HCT116 (cell line): ENCODE results near the gene ANKRD10. TPM values are rescaled to one million over a fixed set of nuclear protein-coding genes. Genes with fewer than 3 reads are reported as not detected.

Experiments used
- ATAC-seq: fragments of 200-7000 bp; cut with Tn5 transposase; 2 replicates; pipeline ENCODE4 v1.9.1; 2020; ENCODE audit warnings: mild to moderate bottlenecking, moderate library complexity
- BruUV-seq: library from RNA; stranded (reverse); fragments of 400-500 nt; replicated peaks from 2 replicates; lab custom pipeline; 2021; lab: Mats Ljungman, UMichigan
- CTCF ChIA-PET: fragments of 300-600 bp; sonication (Branson Sonifier 250); formaldehyde crosslinking; loops from one replicate; lab custom pipeline; 2021; ENCODE audit warnings: antibody characterized with exemption; lab: Charles Lee
- POLR2A ChIA-PET: fragments of 300-600, 350-600 bp; sonication (Branson Sonifier 250); formaldehyde crosslinking; loops from one replicate; lab custom pipeline; 2021; ENCODE audit warnings: antibody characterized with exemption; lab: Charles Lee
- RAD21 ChIA-PET, 2 experiments: fragments of 300-600 bp; sonication (Branson Sonifier 250); formaldehyde crosslinking; loops; one replicate each; lab custom pipeline; 2023; ENCODE audit warnings: low total read pairs in 2 of 2; ENCODE audit not compliant: uncharacterized antibody in 2 of 2, unreplicated experiment in 2 of 2, low non-redundant PET in 1 of 2; lab: Charles Lee
- DNase-seq: peaks from one replicate; pipeline ENCODE4 v3.0.0-alpha.2; 2010; ENCODE audit warnings: low read depth, low spot score
- H2AFZ ChIP-seq: fragments of 200-600 bp; shearing (Covaris generic), sonication (generic); 2 replicates; pipeline ENCODE4 v1.6.1; 2017; ENCODE audit warnings: low read depth, mixed run types, mixed read lengths, antibody characterized with exemption, low read length; ENCODE audit not compliant: poor library complexity, severe bottlenecking
- H3K27ac ChIP-seq: 2 replicates; pipeline ENCODE4 v1.5.1; 2012; ENCODE audit warnings: low read depth, low read length
- H3K27me3 ChIP-seq: fragments of 200-600 bp; sonication (generic); 2 replicates; pipeline ENCODE4 v1.6.1; 2016; ENCODE audit warnings: mixed run types, low read length, mixed read lengths; ENCODE audit not compliant: insufficient read depth
- H3K36me3 ChIP-seq, 2 experiments: fragments of 200-500 bp in 1 of 2; fragments of 200-600 bp in 1 of 2; sonication (Bioruptor generic) in 1 of 2; sonication (generic) in 1 of 2; 2 replicates each; pipeline versions ENCODE4 v1.5.1 to v1.6.1; 2014 to 2016; ENCODE audit warnings: low read length in 2 of 2, inconsistent platforms in 1 of 2, mixed read lengths in 1 of 2, mixed run types in 1 of 2; ENCODE audit not compliant: insufficient read depth in 2 of 2, control insufficient read depth in 1 of 2
- H3K4me1 ChIP-seq, 2 experiments: fragments of 200-600 bp in 1 of 2; sonication (generic) in 1 of 2; 2 replicates each; pipeline versions ENCODE4 v1.5.1 to v1.6.1; 2012 to 2017; ENCODE audit warnings: low read length in 2 of 2, inconsistent platforms in 1 of 2, mild to moderate bottlenecking in 1 of 2, mixed read lengths in 1 of 2, mixed run types in 1 of 2, moderate library complexity in 1 of 2; ENCODE audit not compliant: insufficient read depth in 2 of 2, control insufficient read depth in 1 of 2
- H3K4me2 ChIP-seq: fragments of 200-600 bp; sonication (generic); 2 replicates; pipeline ENCODE4 v1.6.1; 2017; ENCODE audit warnings: mixed run types, low read length, mixed read lengths
- H3K4me3 ChIP-seq, 2 experiments: fragments of 200-600 bp in 1 of 2; sonication (generic) in 1 of 2; replicated peaks in 1 of 2; 2 replicates each; pipeline ENCODE4 v1.5.1; 2011 to 2016; ENCODE audit warnings: low read length in 2 of 2, control low read depth in 1 of 2, low read depth in 1 of 2, mild to moderate bottlenecking in 1 of 2, mixed read lengths in 1 of 2, mixed run types in 1 of 2
- H3K79me2 ChIP-seq: fragments of 200-600 bp; sonication (generic); 2 replicates; pipeline ENCODE4 v1.6.1; 2017; ENCODE audit warnings: mild to moderate bottlenecking, mixed run types, low read length, moderate library complexity, mixed read lengths; ENCODE audit not compliant: insufficient read depth
- H3K9ac ChIP-seq: fragments of 200-600 bp; sonication (generic); 2 replicates; pipeline ENCODE4 v1.6.1; 2016; ENCODE audit warnings: low read length, mixed read lengths
- H3K9me2 ChIP-seq: fragments of 200-600 bp; sonication (generic), shearing (Covaris generic); 2 replicates; pipeline ENCODE4 v1.6.1; 2017; ENCODE audit warnings: mixed run types, mild to moderate bottlenecking, moderate library complexity; ENCODE audit not compliant: insufficient read depth
- H3K9me3 ChIP-seq, 2 experiments: fragments of 200-500 bp in 1 of 2; fragments of 200-600 bp in 1 of 2; sonication (Bioruptor generic) in 1 of 2; sonication (generic) in 1 of 2; 2 replicates each; pipeline ENCODE4 v1.6.1; 2014 to 2017; ENCODE audit warnings: low read length in 2 of 2, mixed read lengths in 2 of 2, inconsistent platforms in 1 of 2, low read depth in 1 of 2, mild to moderate bottlenecking in 1 of 2, mixed run types in 1 of 2, moderate library complexity in 1 of 2; ENCODE audit not compliant: control insufficient read depth in 1 of 2, insufficient read depth in 1 of 2
- H4K20me1 ChIP-seq: fragments of 200-600 bp; sonication (generic), shearing (Covaris generic); 2 replicates; pipeline ENCODE4 v1.6.1; 2017; ENCODE audit warnings: mixed run types, mild to moderate bottlenecking, moderate library complexity; ENCODE audit not compliant: insufficient read depth
- CBX3 ChIP-seq: IDR thresholded peaks from 2 replicates; pipeline ENCODE4 v1.6.1; 2012; ENCODE audit warnings: low read depth
- ELF1 ChIP-seq: IDR thresholded peaks from 2 replicates; pipeline ENCODE4 v1.6.1; 2012; ENCODE audit warnings: low read depth, borderline replicate concordance
- EZH2 ChIP-seq: fragments of 200-600 bp; sonication (generic); IDR thresholded peaks from 2 replicates; pipeline ENCODE4 v1.6.1; 2017; ENCODE audit warnings: antibody characterized with exemption, mixed run types
- JUND ChIP-seq: IDR thresholded peaks from 2 replicates; pipeline ENCODE4 v1.6.1; 2012
- SIN3A ChIP-seq: IDR thresholded peaks from 2 replicates; pipeline ENCODE4 v1.6.1; 2012; ENCODE audit warnings: low read depth
- SP1 ChIP-seq: IDR thresholded peaks from 2 replicates; pipeline ENCODE4 v1.6.1; 2012; ENCODE audit warnings: low read depth
- SRF ChIP-seq: IDR thresholded peaks from 2 replicates; pipeline ENCODE4 v1.6.1; 2012; ENCODE audit warnings: low read depth
- TCF7L2 ChIP-seq: IDR thresholded peaks from 2 replicates; pipeline ENCODE4 v1.7.0; 2011; ENCODE audit warnings: borderline replicate concordance, inconsistent platforms; ENCODE audit not compliant: insufficient read depth, insufficient read length; ENCODE audit errors: extremely low read depth
- intact Hi-C: fragments of 100-400 bp; cut with micrococcal nuclease; formaldehyde crosslinking; loops from 2 replicates; pipeline ENCODE4 v1.10.0; 2022
- total RNA-seq: library from RNA; stranded (reverse); gene quantifications from one replicate; pipeline ENCODE4 v1.2.1, GENCODE V29; 2021; ENCODE audit not compliant: unreplicated experiment

Gene ANKRD10
- total RNA-seq, 1 experiment from 2014 or later: 173 TPM

DNA sequence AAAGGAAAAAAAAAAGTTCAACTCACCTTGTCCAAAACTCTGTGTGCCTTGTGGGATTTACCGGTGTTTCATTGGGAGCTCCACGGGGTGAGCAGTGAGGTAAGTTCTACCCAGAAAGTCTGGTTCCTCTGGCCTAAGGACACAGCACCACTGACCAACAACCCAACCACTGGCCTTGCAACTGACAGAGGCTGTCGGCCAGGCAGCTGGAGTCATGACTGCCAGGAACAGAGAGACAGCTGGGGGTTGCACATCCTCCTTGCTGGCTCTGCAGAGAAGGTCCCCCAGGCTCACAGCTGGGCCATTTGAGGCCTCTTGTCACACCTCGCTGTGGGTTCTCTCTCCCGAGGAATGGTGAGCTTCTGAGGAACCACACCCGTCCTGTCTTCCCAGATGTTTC lies 59.5 kb downstream of the ANKRD10 start:
- RAD21 ChIA-PET: no interaction called here

DNA sequence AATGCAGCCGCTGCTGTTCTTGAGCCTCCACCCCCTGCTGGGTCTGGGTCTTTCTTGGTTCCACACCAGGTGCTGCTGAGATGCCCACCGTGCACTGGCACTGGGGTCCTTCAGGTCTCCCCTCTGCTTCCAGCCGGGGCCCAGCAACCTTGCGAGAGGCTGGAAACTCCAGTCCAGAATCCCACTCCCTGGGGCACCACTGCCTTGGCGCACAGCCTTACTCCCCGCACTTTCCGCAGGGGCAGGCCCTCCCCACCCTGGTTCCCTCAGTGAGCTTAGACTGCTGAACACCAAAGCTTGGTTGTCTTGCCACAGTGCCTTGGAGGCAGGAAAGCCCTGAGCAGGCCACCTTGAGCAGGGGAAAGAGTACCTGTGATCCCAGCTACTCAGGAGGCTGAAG lies 60.0 kb downstream of the ANKRD10 start:
- intact Hi-C loops: no loop called here
- no peak for DNase-seq
- no peaks in the 10 kb centered on the region for H3K9me2 ChIP-seq
- TF ChIP-seq ELF1 (no peak), SP1 (no peak), EZH2 (no peak), TCF7L2 (no peak)
- CTCF ChIA-PET: no interaction called here
- H2AFZ ChIP-seq: no peak overlapping the region
- no peaks in the 10 kb centered on the region for H3K79me2 ChIP-seq
- no peaks in the 10 kb centered on the region for H3K36me3 ChIP-seq
- H3K4me2 ChIP-seq: no peak overlapping the region
- peaks cover 0 to 9% of the 10 kb centered on the region in 2 experiments; a peak in 1 of 4 replicates for H3K9me3 ChIP-seq
- RAD21 ChIA-PET: no interaction called here
- peaks cover 4% of the 10 kb centered on the region; the same call in 1 of the 2 replicates for H3K27me3 ChIP-seq
- ATAC-seq: no peak
- no peaks in the 10 kb centered on the region for H4K20me1 ChIP-seq
- BruUV-seq: no TSS peak
- no peak overlapping the region for H3K9ac ChIP-seq
- no peaks in the 10 kb centered on the region for H3K4me1 ChIP-seq
- POLR2A ChIA-PET: no interaction called here
- H3K27ac ChIP-seq: no peak overlapping the region
- no peak overlapping the region for H3K4me3 ChIP-seq

More for the DNA sequence above, 59.5 kb downstream of the ANKRD10 start:
- DNase-seq (no peak), ATAC-seq (no peak)
- no peaks in the 10 kb centered on the region for H3K9me2 ChIP-seq
- TF ChIP-seq CBX3: no peak
- TF ChIP-seq SIN3A: no peak
- no peak for TF ChIP-seq JUND
- TF ChIP-seq SRF: no peak
- H3K9ac ChIP-seq: no peak overlapping the region
- no peak overlapping the region for H3K4me2 ChIP-seq
- ChIA-PET CTCF (no interaction called here), POLR2A (no interaction called here)
- peaks cover 4% of the 10 kb centered on the region; the same call in 1 of the 2 replicates for H3K27me3 ChIP-seq
- H3K4me1 ChIP-seq: no peaks in the 10 kb centered on the region
- H3K79me2 ChIP-seq: no peaks in the 10 kb centered on the region
- peaks cover 0 to 9% of the 10 kb centered on the region in 2 experiments; a peak in 1 of 4 replicates for H3K9me3 ChIP-seq
- H3K36me3 ChIP-seq: no peaks in the 10 kb centered on the region
- H3K4me3 ChIP-seq: no peak overlapping the region
- H4K20me1 ChIP-seq: no peaks in the 10 kb centered on the region
- H2AFZ ChIP-seq: no peak overlapping the region
- BruUV-seq: no TSS peak
- intact Hi-C loops: no loop called here
- no peak overlapping the region for H3K27ac ChIP-seq
